T-helper 17 cell (primary cell): ENCODE data around the gene CDKN2A. TPM values are rescaled to one million over a fixed set of nuclear protein-coding genes. Genes with fewer than 3 reads are reported as not detected.

Source experiments
- ATAC-seq: fragments of 150-1000 bp; cut with Tn5 transposase; 2 replicates; pipeline ENCODE4 v1.10.0; 2021; ENCODE audit warnings: mild to moderate bottlenecking, moderate library complexity
- DNase-seq, 3 donors: peaks; one replicate each; pipeline versions ENCODE4 v3.0.0 to v3.0.0-alpha.2; 2020 to 2021
- H3K9me3 ChIP-seq: one replicate; pipeline ENCODE4 v1.7.0; 2013; ENCODE audit warnings: low read length, mild to moderate bottlenecking; ENCODE audit not compliant: control insufficient read depth, poor library complexity, severe bottlenecking
- H3K27ac Mint-ChIP-seq: one replicate; pipeline ENCODE4 v1.8.0; 2022; ENCODE audit warnings: mild to moderate bottlenecking, moderate library complexity, mixed read lengths
- H3K27me3 Mint-ChIP-seq: one replicate; pipeline ENCODE4 v1.8.0; 2022; ENCODE audit warnings: mixed read lengths
- H3K36me3 Mint-ChIP-seq: one replicate; pipeline ENCODE4 v1.8.0; 2022; ENCODE audit warnings: low read depth, mixed read lengths
- H3K4me1 Mint-ChIP-seq: one replicate; pipeline ENCODE4 v1.8.0; 2022; ENCODE audit warnings: mild to moderate bottlenecking, mixed read lengths
- H3K4me3 Mint-ChIP-seq: one replicate; pipeline ENCODE4 v1.8.0; 2022; ENCODE audit warnings: mild to moderate bottlenecking, moderate library complexity, mixed read lengths
- total RNA-seq, 4 donors: library from RNA in 2 of 4; stranded (reverse) in 2 of 4; gene quantifications; one replicate each; pipeline ENCODE4 v1.2.3 and lab custom pipeline; 2022 to 2026

Gene CDKN2A
- total RNA-seq, 2 donors from 2014 or later: 4.9 to 5.7 TPM

GRCh38 chr9:21997480-21997879, 3.3 kb upstream of the CDKN2A start:
- Mint-ChIP-seq H3K27me3 (peaks cover 13% of the 10 kb centered on the region), H3K36me3 (peaks cover 2% of the 10 kb centered on the region), H3K27ac (no peak overlapping the region), H3K4me3 (no peak overlapping the region), H3K4me1 (peaks cover 15% of the 10 kb centered on the region)
- DNase-seq (no peak), ATAC-seq (no peak)
- H3K9me3 ChIP-seq: no peaks in the 10 kb centered on the region

- H3K4me1 Mint-ChIP-seq: peaks cover 15% of the 10 kb centered on the region
- H3K9me3 ChIP-seq: no peaks in the 10 kb centered on the region
- DNase-seq (no peak), ATAC-seq (no peak)
- peaks cover 2% of the 10 kb centered on the region for H3K36me3 Mint-ChIP-seq
- peak overlapping the region; percentile 97 for H3K4me3 Mint-ChIP-seq
- H3K27ac Mint-ChIP-seq: no peak overlapping the region
- peaks cover 13% of the 10 kb centered on the region for H3K27me3 Mint-ChIP-seq
Measured at GRCh38 chr9:21996858-21997257, 2.7 kb upstream of the CDKN2A start.

DNA sequence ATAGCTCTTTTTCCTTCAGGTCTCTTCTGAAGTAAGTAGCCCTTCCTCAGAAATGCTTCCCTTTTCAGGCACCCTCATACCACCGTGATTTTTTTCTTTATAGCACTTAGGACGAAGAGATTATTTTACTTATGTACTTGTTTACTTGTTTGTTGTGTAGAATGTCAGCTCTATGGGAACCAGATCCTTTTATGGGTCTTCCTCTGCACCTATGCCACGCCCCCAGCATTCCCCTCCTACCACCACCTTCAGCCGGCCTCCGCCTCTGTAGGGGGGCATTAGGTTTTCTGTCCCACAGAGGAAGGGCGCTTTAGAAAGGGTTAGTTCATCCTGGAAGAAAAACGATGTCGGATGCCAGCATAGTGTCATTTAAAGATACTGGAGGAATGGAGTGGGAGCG, 2.2 kb upstream of the CDKN2A start:
- peak overlapping the region; percentile 97 for H3K4me3 Mint-ChIP-seq
- DNase-seq: no peak
- no peak overlapping the region for H3K27ac Mint-ChIP-seq
- peaks cover 2% of the 10 kb centered on the region for H3K36me3 Mint-ChIP-seq
- no peak for ATAC-seq
- no peaks in the 10 kb centered on the region for H3K9me3 ChIP-seq
- H3K4me1 Mint-ChIP-seq: peaks cover 15% of the 10 kb centered on the region
- peaks cover 13% of the 10 kb centered on the region for H3K27me3 Mint-ChIP-seq

GRCh38 chr9:21995666-21996398, 1.6 kb upstream of the CDKN2A start:
- Mint-ChIP-seq H3K27me3 (peaks cover 8% of the 10 kb centered on the region), H3K27ac (peak overlapping the region; percentile 94), H3K36me3 (peaks cover 2% of the 10 kb centered on the region), H3K4me1 (peaks cover 15% of the 10 kb centered on the region), H3K4me3 (peak overlapping the region; percentile 97)
- DNase-seq: peak in 1 of 3 donors; percentile 11
- ATAC-seq: peak; percentile 2
- no peaks in the 10 kb centered on the region for H3K9me3 ChIP-seq

DNA sequence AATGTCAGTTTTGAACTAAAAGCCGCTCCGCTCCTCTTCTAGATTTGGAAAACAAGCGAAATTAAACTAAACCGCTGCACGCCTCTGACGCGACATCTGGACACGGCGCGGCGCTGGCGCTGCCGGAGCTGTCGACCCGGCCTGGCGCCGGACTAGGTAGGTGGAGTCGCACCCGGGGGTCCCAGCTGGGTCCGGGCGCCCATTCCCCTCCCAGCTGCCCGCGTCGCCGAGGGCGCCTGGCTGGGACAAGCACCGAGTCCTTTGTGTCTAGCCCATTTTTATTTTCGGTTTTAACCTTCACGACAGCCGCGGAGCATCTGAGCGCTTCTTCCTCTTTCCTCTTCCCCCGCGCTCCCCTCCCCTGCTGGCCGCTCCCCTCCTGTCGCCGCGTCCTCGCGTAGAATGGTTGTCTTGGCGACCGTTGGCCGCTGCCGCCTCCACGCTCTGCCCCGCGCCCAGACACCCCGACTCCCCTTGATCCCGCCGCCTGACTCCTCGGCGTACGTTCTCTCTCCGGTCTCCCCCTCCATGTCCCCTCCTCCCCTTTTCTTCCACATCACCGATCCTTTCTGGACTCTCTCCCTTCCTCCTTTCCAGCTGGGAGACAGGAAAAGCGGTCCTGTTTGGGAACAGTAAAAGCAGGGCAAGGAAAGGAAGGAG, 944 bp upstream of the CDKN2A start:
- Mint-ChIP-seq H3K27me3 (peaks cover 9% of the 10 kb centered on the region), H3K36me3 (peaks cover 5% of the 10 kb centered on the region), H3K27ac (peak overlapping the region; percentile 94), H3K4me3 (peak overlapping the region; percentile 97), H3K4me1 (peaks cover 15% of the 10 kb centered on the region)
- H3K9me3 ChIP-seq: no peaks in the 10 kb centered on the region
- DNase-seq (peak; percentile 64 to 68 (median 66)), ATAC-seq (peak; percentile 80)

- Mint-ChIP-seq H3K27ac (peak within 1 kb of the TSS; percentile 94), H3K4me3 (peak within 1 kb of the TSS; percentile 97), H3K4me1 (peaks cover 17% of the 10 kb centered on the region), H3K36me3 (peaks cover 5% of the 10 kb centered on the region), H3K27me3 (peaks cover 7% of the 10 kb centered on the region)
- ATAC-seq: peak; percentile 52
- no peaks in the 10 kb centered on the region for H3K9me3 ChIP-seq
- peak in 2 of 3 donors; percentile 42 to 43 for DNase-seq
Measured at GRCh38 chr9:21994556-21995005, 389 bp upstream of the CDKN2A start, which contains the start of gene CDKN2B-AS1. Gene CDKN2B-AS1 (plus strand): TSS chr9:21994791.

DNA sequence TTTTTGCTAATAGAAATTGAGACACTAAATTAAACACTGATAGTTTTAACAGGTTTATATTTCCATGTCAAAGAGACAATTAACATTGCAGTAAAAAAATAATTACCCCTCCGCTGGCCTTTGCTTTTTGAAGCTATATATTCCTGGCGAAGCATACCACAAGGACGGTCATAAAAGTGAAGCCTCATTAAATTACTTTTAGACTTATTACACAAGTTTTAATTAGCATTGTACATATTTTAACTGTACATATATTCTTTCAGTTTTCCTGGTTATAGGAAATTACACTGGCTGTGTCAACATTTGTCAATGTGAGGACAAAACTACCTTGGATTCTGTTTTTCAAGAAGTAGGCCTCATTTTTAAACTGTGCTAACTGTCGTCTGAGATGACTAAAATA, 1.2 kb downstream of the CDKN2A start:
- Mint-ChIP-seq H3K4me1 (peaks cover 17% of the 10 kb centered on the region), H3K27me3 (peaks cover 16% of the 10 kb centered on the region), H3K27ac (peak overlapping the region; percentile 94), H3K36me3 (peaks cover 5% of the 10 kb centered on the region), H3K4me3 (peak overlapping the region; percentile 97)
- no peak for DNase-seq
- no peaks in the 10 kb centered on the region for H3K9me3 ChIP-seq
- no peak for ATAC-seq

DNA sequence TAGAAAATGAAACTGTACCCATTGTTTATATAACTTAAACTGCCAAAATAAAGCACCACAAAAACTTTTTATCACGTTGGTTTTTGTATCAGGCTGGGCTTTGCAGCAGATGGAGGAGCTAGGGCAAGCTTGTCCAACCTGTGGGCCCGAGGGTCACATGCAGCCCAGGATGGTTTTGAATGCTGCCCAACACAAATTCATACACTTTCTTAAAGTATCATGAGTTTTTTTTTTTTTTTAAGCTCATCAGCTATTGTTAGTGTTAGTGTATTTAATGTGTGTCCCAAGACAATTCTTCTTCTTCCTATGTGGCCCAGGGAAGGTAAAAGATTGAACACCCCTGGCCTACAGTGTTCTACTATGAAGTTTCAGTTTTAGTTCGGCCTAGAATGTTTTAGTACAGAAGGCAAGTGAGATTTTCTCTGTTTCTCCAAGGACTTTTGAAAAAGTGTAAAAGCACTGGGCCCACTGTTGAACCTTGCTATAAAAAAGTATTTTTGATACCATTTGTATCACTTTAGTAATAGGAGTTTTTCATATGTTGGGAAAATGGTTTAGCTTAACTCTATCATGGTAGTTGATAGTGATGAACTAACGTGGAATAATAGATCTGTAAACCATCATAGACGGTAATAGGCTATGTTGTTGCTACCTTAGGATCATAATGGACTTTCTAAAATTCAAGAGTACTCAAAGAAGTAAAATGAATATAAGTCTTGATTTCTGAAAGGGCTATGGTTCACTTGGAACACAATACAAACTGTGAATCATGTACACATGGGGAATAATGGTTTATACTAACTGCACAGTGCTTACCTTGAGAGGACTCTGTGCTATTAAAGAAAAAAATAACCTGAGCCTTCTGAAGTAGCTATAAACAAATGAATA, 2.9 kb downstream of the CDKN2A start:
- H3K4me3 Mint-ChIP-seq: no peak overlapping the region
- no peaks in the 10 kb centered on the region for H3K9me3 ChIP-seq
- H3K4me1 Mint-ChIP-seq: peaks cover 17% of the 10 kb centered on the region
- DNase-seq (no peak), ATAC-seq (no peak)
- H3K36me3 Mint-ChIP-seq: peaks cover 5% of the 10 kb centered on the region
- no peak overlapping the region for H3K27ac Mint-ChIP-seq
- peaks cover 26% of the 10 kb centered on the region for H3K27me3 Mint-ChIP-seq

DNA sequence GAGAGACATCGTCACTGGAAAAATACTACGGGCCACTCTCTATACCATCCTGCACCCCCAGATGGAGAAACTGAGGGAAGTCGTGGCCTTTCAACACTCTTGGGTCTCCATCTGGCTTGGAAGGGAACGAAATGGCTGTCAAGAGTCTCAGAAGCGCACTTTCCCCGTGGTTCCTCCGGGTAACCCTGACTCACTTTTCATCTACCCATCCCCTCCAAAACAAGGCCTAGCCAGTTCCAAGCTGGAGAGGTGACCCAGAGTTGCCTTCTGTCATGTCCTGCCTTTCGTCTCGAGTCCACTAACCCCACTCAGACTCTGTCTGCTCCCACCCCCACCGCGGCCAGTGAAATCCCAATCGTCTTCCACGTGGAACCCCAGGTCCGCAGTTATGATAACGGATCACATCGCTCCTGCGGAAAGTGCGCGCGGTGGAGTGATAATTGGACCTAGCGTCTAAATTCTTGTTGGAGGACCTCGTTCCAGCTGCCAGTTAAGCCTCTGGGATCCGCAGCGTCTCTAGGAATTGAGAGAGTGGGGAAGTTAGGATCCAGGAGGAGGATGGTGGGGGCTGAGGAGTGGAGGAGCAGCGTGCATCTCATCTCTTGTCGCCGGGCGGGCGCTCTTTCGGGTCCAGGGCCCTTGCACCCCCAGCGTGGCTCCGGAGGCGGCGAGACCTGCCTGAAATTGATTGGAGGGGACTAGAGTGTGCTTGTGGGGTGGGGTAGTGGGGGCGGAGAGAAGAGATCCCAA, 4.6 kb downstream of the CDKN2A start:
- peaks cover 3% of the 10 kb centered on the region for H3K36me3 Mint-ChIP-seq
- no peak for ATAC-seq
- no peak overlapping the region for H3K27ac Mint-ChIP-seq
- peaks cover 31% of the 10 kb centered on the region for H3K27me3 Mint-ChIP-seq
- H3K4me3 Mint-ChIP-seq: peak overlapping the region; percentile 2
- H3K9me3 ChIP-seq: no peaks in the 10 kb centered on the region
- peaks cover 13% of the 10 kb centered on the region for H3K4me1 Mint-ChIP-seq
- DNase-seq: no peak

DNA sequence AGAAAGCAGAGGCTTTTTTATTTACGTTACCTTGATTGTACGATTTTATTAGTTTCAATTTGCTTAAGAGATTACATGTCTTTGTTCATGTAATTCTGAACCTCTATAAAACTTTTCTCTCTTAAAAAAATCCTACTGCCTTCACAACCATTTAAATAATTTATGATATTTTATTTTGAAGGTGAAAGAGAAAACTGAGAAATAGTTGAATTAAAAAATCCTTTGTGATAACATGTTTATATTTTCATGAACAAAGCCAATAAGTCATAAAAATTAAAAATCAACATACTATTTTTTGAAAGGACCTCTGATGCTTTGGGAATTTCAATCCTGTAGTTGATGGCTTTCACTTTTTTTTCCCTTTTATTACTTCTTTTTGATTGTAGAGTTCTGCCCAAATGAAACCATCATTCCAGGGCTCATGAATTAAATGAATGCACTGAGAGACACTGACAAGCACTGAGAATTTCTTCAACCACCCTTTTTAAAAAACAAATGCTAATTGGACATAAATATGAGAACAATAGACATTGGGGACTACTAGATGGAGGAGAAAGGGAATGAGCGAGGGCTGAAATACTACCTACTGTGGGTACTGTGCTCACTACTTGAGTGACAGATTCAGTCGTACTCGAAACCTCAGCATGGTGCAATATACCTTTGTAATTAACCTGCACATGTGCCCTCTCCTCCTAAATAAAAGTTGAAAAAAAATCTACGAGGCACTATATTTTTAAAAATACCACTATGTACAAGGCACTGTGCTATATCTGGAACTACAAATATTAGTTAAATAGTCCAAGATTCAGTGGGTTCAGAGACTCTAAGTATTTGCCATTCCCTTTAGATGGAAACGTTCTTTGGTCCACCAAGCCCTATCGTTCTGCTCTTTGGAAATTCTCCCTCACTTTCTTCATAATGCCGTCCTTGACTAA, 5.9 kb downstream of the CDKN2A start:
- DNase-seq: no peak
- Mint-ChIP-seq H3K27me3 (peaks cover 41% of the 10 kb centered on the region), H3K4me3 (no peak overlapping the region), H3K27ac (no peak overlapping the region), H3K4me1 (peaks cover 10% of the 10 kb centered on the region), H3K36me3 (peaks cover 3% of the 10 kb centered on the region)
- H3K9me3 ChIP-seq: no peaks in the 10 kb centered on the region
- ATAC-seq: no peak

- no peaks in the 10 kb centered on the region for H3K9me3 ChIP-seq
- DNase-seq (no peak), ATAC-seq (no peak)
- Mint-ChIP-seq H3K36me3 (peaks cover 3% of the 10 kb centered on the region), H3K27ac (no peak overlapping the region), H3K27me3 (peaks cover 60% of the 10 kb centered on the region), H3K4me3 (no peak overlapping the region), H3K4me1 (peaks cover 8% of the 10 kb centered on the region)
Measured at GRCh38 chr9:21985964-21986667, 8.1 kb downstream of the CDKN2A start.
